ENCODE measurements around the gene STAG1. TPM values are rescaled to one million over a fixed set of nuclear protein-coding genes. Genes with fewer than 3 reads are reported as not detected.
"Not testable (repeated sequence)": the region's sequence is repeated elsewhere in the genome, so short reads cannot be mapped to it uniquely, and the experiment has no call there.

Gene STAG1
- polyA plus RNA-seq, 2 of the 4 experiments (the other 2 are of a cell fraction) = 12.8 to 19.2 TPM

- ATAC-seq = peak; percentile 78 to 82; a peak in 5 of 6 replicates
- Histone ChIP-seq H3K27ac (peak overlapping the region in 1 of 2 experiments; percentile 40; a peak in 2 of 6 replicates), H3K9me3 (no peaks in the 10 kb centered on the region), H3K4me3 (no peak overlapping the region), H3K4me2 (peak overlapping the region; percentile 70), H3K4me1 (peaks cover 31% of the 10 kb centered on the region)
- POLR2A ChIA-PET = no interaction called here
- 48% methylated on average over 4 of the region's 4 CpGs for WGBS (ENCODE audit: missing lambda C conversion rate)
- CTCF ChIA-PET = no interaction called here
- DNase-seq (ENCODE audit: low read depth in 1 of 2, low spot score in 1 of 2) = peak; percentile 27 to 60
- TF ChIP-seq FOSL2 (IDR thresholded peaks at IDR 0.05) = no peak
- peak; percentile 53 for TF ChIP-seq FOSL2 (CRISPR knock-in tag; IDR thresholded peaks at IDR 0.05)
- no peak for TF ChIP-seq MYC (IDR thresholded peaks at IDR 0.05; ENCODE audit: borderline replicate concordance, low read length)
- no peak for TF ChIP-seq FOSB (CRISPR knock-in tag; IDR thresholded peaks at IDR 0.05)
- peak; percentile 24; the same call in 1 of the 2 replicates for TF ChIP-seq GATA3 (IDR thresholded peaks at IDR 0.05; ENCODE audit: borderline replicate concordance)
- TF ChIP-seq, protein P1, sequence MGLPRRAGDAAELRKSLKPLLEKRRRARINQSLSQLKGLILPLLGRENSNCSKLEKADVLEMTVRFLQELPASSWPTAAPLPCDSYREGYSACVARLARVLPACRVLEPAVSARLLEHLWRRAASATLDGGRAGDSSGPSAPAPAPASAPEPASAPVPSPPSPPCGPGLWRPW (IDR thresholded peaks at IDR 0.05) = no peak
- no peak for TF ChIP-seq TFCP2L1 (CRISPR knock-in tag; IDR thresholded peaks at IDR 0.05)
- no peak for TF ChIP-seq NR3C1 (IDR thresholded peaks at IDR 0.05)
- no peak for FAIRE-seq
Measured at GRCh38 chr3:136624894-136625815, 127.0 kb downstream of the STAG1 start.

- FAIRE-seq = peak; percentile 18
- ChIA-PET CTCF (no interaction called here), POLR2A (no interaction called here)
- Histone ChIP-seq H3K9me3 (no peaks in the 10 kb centered on the region), H3K4me1 (peaks cover 31% of the 10 kb centered on the region), H3K4me3 (no peak overlapping the region), H3K27ac (no peak overlapping the region), H3K4me2 (peak overlapping the region; percentile 70)
- DNase-seq (ENCODE audit: low read depth in 1 of 2, low spot score in 1 of 2) = no peak
- ATAC-seq = no peak
- WGBS (ENCODE audit: missing lambda C conversion rate) = 95% methylated on average over 3 of the region's 3 CpGs
- TF ChIP-seq, protein P2, sequence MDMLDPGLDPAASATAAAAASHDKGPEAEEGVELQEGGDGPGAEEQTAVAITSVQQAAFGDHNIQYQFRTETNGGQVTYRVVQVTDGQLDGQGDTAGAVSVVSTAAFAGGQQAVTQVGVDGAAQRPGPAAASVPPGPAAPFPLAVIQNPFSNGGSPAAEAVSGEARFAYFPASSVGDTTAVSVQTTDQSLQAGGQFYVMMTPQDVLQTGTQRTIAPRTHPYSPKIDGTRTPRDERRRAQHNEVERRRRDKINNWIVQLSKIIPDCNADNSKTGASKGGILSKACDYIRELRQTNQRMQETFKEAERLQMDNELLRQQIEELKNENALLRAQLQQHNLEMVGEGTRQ (IDR thresholded peaks at IDR 0.05) = no peak
- TF ChIP-seq EHF (CRISPR knock-in tag; IDR thresholded peaks at IDR 0.05) (no peak), FOXS1 (CRISPR knock-in tag; IDR thresholded peaks at IDR 0.05) (no peak), ZSCAN20 (CRISPR knock-in tag; IDR thresholded peaks at IDR 0.05) (no peak), KDM1A (IDR thresholded peaks at IDR 0.05; ENCODE audit: low read depth) (no peak)
Measured at GRCh38 chr3:136624371-136624770, 127.8 kb downstream of the STAG1 start.

- H3K27ac ChIP-seq = no peak overlapping the region
- ATAC-seq (no peak), FAIRE-seq (no peak), DNase-seq (ENCODE audit: low read depth in 1 of 2, low spot score in 1 of 2) (no peak)
- ChIA-PET POLR2A (no interaction called here), CTCF (no interaction called here)
- peaks cover 23% of the 10 kb centered on the region for H3K4me1 ChIP-seq
- H3K4me3 ChIP-seq = no peak overlapping the region
- no peak overlapping the region for H3K4me2 ChIP-seq
- no peak for TF ChIP-seq JUNB (IDR thresholded peaks at IDR 0.05)
- TF ChIP-seq, protein P3, sequence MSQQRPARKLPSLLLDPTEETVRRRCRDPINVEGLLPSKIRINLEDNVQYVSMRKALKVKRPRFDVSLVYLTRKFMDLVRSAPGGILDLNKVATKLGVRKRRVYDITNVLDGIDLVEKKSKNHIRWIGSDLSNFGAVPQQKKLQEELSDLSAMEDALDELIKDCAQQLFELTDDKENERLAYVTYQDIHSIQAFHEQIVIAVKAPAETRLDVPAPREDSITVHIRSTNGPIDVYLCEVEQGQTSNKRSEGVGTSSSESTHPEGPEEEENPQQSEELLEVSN (IDR thresholded peaks at IDR 0.05; ENCODE audit: borderline replicate concordance, low read depth) = no peak
- TF ChIP-seq ELK1 (IDR thresholded peaks at IDR 0.05; ENCODE audit: low read depth, low read length) = no peak
- TF ChIP-seq BHLHE40 (IDR thresholded peaks at IDR 0.05; ENCODE audit: low read depth, low read length) = no peak
- 73% methylated on average over 2 of the region's 2 CpGs for WGBS (ENCODE audit: missing lambda C conversion rate)
- H3K9me3 ChIP-seq = no peaks in the 10 kb centered on the region
Measured at GRCh38 chr3:136621628-136622027, 130.6 kb downstream of the STAG1 start.

- DNase-seq (ENCODE audit: low read depth in 1 of 2, low spot score in 1 of 2) (no peak), ATAC-seq (no peak), FAIRE-seq (no peak)
- ChIA-PET CTCF (interaction anchor here (0.9 kb wide), 1 partner anchor 132 kb away, joined by 3 read pairs; the partner anchor contains the start of gene STAG1), POLR2A (no interaction called here)
- no peaks in the 10 kb centered on the region for H3K9me3 ChIP-seq
- H3K4me3 ChIP-seq = no peak overlapping the region
- H3K27ac ChIP-seq = no peak overlapping the region
- peaks cover 13% of the 10 kb centered on the region for H3K4me1 ChIP-seq
- TF ChIP-seq JUN (IDR thresholded peaks at IDR 0.05) (no peak), CEBPB (IDR thresholded peaks at IDR 0.05) (no peak), NPAS2 (CRISPR knock-in tag; IDR thresholded peaks at IDR 0.05; ENCODE audit: borderline replicate concordance) (no peak), GATA3 (IDR thresholded peaks at IDR 0.05; ENCODE audit: borderline replicate concordance) (no peak), HMGXB4 (CRISPR knock-in tag; IDR thresholded peaks at IDR 0.05; ENCODE audit: borderline replicate concordance) (no peak)
- TF ChIP-seq, protein P3 (IDR thresholded peaks at IDR 0.05; ENCODE audit: borderline replicate concordance, low read depth) = no peak
- H3K4me2 ChIP-seq = no peak overlapping the region
Measured at GRCh38 chr3:136620436-136620835, 131.7 kb downstream of the STAG1 start.

- DNase-seq (ENCODE audit: low read depth in 1 of 2, low spot score in 1 of 2); ATAC-seq; POLR2A ChIA-PET; H3K9me3 ChIP-seq; H3K4me3 ChIP-seq; H3K4me2 ChIP-seq; CTCF ChIA-PET; H3K27ac ChIP-seq; FAIRE-seq; H3K4me1 ChIP-seq: not testable (repeated sequence)
- 77% methylated on average over 6 of the region's 6 CpGs for whole genome bisulfite sequencing (ENCODE audit: missing lambda C conversion rate)
Measured at GRCh38 chr3:136617969-136618525, 134.1 kb downstream of the STAG1 start.
